Osteocyte (in vitro differentiated cells): ENCODE data around the gene GLRA1. TPM values are rescaled to one million over a fixed set of nuclear protein-coding genes. Genes with fewer than 3 reads are reported as not detected.
"Not testable (repeated sequence)": the region's sequence is repeated elsewhere in the genome, so short reads cannot be mapped to it uniquely, and the experiment has no call there.

Source experiments
- DNase-seq: peaks from one replicate; pipeline ENCODE4 v3.0.0; 2021; ENCODE audit warnings: mixed read lengths; ENCODE audit not compliant: unreplicated experiment; ENCODE audit errors: extremely low spot score
- H3K27ac Mint-ChIP-seq: one replicate; pipeline ENCODE4 v1.8.0; 2021; ENCODE audit warnings: mild to moderate bottlenecking, mixed read lengths; ENCODE audit not compliant: unreplicated experiment
- H3K27me3 Mint-ChIP-seq: one replicate; pipeline ENCODE4 v1.8.0; 2021; ENCODE audit warnings: mixed read lengths; ENCODE audit not compliant: unreplicated experiment
- H3K36me3 Mint-ChIP-seq: one replicate; pipeline ENCODE4 v1.8.0; 2021; ENCODE audit warnings: mixed read lengths; ENCODE audit not compliant: unreplicated experiment
- H3K4me1 Mint-ChIP-seq: one replicate; pipeline ENCODE4 v1.8.0; 2021; ENCODE audit warnings: mixed read lengths; ENCODE audit not compliant: unreplicated experiment
- H3K4me3 Mint-ChIP-seq: one replicate; pipeline ENCODE4 v1.8.0; 2021; ENCODE audit warnings: mild to moderate bottlenecking, moderate library complexity, mixed read lengths; ENCODE audit not compliant: unreplicated experiment
- H3K9me3 Mint-ChIP-seq: one replicate; pipeline ENCODE4 v1.8.0; 2021; ENCODE audit warnings: mixed read lengths; ENCODE audit not compliant: unreplicated experiment
- CTCF ChIP-seq: fragments of 200-600 bp; sonication (generic); IDR thresholded peaks from 2 replicates; pipeline ENCODE4 v1.5.0; 2021; ENCODE audit warnings: antibody characterized with exemption, mild to moderate bottlenecking, moderate library complexity
- total RNA-seq: library from RNA; stranded (reverse); gene quantifications from 2 replicates; pipeline ENCODE4 v1.2.1, GENCODE V29; 2021

Gene GLRA1
- total RNA-seq, 1 donor from 2014 or later = not detected

DNA sequence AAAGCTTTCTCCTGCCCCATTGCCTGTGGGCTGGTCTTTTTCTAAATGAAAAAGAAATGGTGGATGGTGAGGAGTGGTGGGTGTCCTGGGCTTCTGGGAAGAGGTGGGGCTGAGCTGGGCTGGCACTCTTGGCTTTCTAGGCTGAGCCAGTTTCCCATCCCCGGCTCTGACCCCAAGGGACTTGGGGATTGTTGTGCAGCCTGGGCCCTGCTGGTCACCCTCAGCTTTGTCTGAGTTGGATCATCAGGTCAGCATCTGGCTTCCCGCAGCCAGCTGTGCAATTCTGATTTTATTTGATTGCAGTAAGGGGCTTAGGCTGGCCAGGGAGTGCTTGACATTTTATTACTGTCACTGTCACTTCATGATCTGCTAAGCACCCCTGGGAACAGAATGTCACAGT lies 25.3 kb downstream of the GLRA1 start:
- Mint-ChIP-seq H3K27ac (no peak overlapping the region), H3K27me3 (peaks cover 15% of the 10 kb centered on the region), H3K4me1 (peaks cover 70% of the 10 kb centered on the region), H3K4me3 (no peak overlapping the region), H3K36me3 (no peaks in the 10 kb centered on the region), H3K9me3 (no peaks in the 10 kb centered on the region)
- DNase-seq = no peak
- no peak for TF ChIP-seq CTCF

GRCh38 chr5:151897896-151898295 lies 26.8 kb downstream of the GLRA1 start:
- no peaks in the 10 kb centered on the region for H3K36me3 Mint-ChIP-seq
- H3K27ac Mint-ChIP-seq = no peak overlapping the region
- DNase-seq = no peak
- no peak for TF ChIP-seq CTCF
- H3K4me3 Mint-ChIP-seq = no peak overlapping the region
- no peaks in the 10 kb centered on the region for H3K9me3 Mint-ChIP-seq
- peaks cover 64% of the 10 kb centered on the region for H3K4me1 Mint-ChIP-seq
- peaks cover 3% of the 10 kb centered on the region for H3K27me3 Mint-ChIP-seq

- TF ChIP-seq CTCF = no peak
- DNase-seq = no peak
- no peak overlapping the region for H3K4me3 Mint-ChIP-seq
- peaks cover 58% of the 10 kb centered on the region for H3K4me1 Mint-ChIP-seq
- H3K27ac Mint-ChIP-seq = peak overlapping the region; percentile 76
- H3K36me3 Mint-ChIP-seq = no peaks in the 10 kb centered on the region
- H3K27me3 Mint-ChIP-seq = peaks cover 3% of the 10 kb centered on the region
- H3K9me3 Mint-ChIP-seq = no peaks in the 10 kb centered on the region
Measured at GRCh38 chr5:151897020-151897552, 27.6 kb downstream of the GLRA1 start.

DNA sequence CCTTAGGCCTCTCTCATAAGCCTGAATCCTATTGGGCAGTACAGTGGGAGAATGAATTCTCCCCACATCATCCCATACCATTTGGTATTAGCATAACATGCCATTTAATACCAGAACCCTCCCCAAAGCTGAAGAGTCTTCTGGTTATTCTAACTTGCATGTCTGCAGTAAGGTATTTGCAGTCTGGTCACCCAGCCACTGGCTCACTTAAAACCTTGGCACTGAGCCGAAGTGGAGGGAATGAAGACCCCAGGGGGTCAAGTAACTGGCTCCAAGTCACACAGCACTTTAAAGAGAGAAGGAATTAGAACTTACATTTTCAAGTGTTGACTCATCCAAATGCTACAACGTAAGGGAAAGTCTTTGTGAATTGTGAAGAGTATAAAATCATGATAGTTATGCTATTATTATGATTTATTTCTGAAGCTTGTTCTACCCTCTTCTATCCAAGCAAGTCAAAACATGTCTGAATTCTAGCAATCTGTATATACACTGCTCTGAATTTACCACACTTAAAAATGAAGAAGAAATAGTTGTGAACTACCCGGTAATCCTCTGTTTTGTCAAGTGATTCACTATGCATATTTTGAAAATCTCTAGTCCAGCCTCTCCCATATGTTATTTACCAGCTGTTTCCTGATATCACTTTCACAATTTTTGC lies 28.5 kb downstream of the GLRA1 start:
- no peaks in the 10 kb centered on the region for H3K9me3 Mint-ChIP-seq
- H3K36me3 Mint-ChIP-seq = no peaks in the 10 kb centered on the region
- H3K27me3 Mint-ChIP-seq = peaks cover 3% of the 10 kb centered on the region
- peak overlapping the region; percentile 76 for H3K27ac Mint-ChIP-seq
- peak overlapping the region; percentile 50 for H3K4me3 Mint-ChIP-seq
- H3K4me1 Mint-ChIP-seq = peaks cover 53% of the 10 kb centered on the region
- DNase-seq = peak; percentile 87
- no peak for TF ChIP-seq CTCF

DNA sequence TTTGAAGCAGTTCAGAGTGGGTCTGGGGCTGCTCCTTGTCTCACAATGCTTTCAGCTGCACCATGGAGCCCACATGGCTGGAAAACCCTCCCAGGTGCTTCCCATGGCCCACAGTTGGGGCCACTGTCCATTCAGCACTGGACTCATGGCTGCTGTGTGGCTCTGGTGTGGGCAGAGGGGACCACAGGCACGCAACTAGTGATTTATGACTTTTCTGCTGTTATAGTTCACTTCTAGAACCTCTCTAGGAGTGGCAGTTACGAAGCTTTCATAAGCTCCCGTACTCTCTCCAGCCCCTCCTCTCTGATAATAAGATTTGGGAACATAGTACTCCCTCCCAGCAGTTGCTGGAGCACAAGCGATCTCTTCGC lies 29.0 kb downstream of the GLRA1 start:
- Mint-ChIP-seq H3K27ac (peak overlapping the region; percentile 76), H3K36me3 (no peaks in the 10 kb centered on the region), H3K27me3 (peaks cover 3% of the 10 kb centered on the region), H3K9me3 (no peaks in the 10 kb centered on the region), H3K4me3 (peak overlapping the region; percentile 50), H3K4me1 (peaks cover 48% of the 10 kb centered on the region)
- DNase-seq = no peak
- no peak for TF ChIP-seq CTCF

GRCh38 chr5:151893485-151893884 lies 31.2 kb downstream of the GLRA1 start:
- not testable (repeated sequence) for H3K27ac Mint-ChIP-seq, H3K9me3 Mint-ChIP-seq, H3K27me3 Mint-ChIP-seq, DNase-seq, H3K4me3 Mint-ChIP-seq, H3K36me3 Mint-ChIP-seq
- H3K4me1 Mint-ChIP-seq = peaks cover 29% of the 10 kb centered on the region
